ENCODE measurements around the gene CRCP. TPM values are rescaled to one million over a fixed set of nuclear protein-coding genes. Genes with fewer than 3 reads are reported as not detected.

The CRCP gene
- total and polyA plus RNA-seq, 12 donors = 11.3 to 31.1 (median 22.5) TPM

DNA sequence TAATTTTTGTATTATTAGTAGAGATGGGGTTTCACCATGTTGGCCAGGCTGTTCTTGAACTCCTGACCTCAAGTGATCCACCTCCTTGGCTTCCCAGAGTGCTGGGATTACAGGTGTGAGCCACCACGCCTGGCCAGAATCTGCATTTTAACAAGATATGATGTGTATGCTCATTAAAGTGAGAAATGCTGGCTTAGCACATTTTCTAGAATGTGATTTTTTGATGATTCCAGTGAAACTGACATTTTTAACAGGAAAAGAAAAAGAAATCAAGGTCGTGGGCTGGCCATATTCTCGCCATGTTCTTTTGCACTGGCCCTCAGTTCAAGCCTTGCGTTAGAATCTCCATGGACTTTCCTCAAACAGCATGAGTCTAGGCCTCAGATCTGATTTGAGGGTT lies 72.3 kb downstream of the CRCP start:
- DNase-seq = no peak
- TF ChIP-seq, protein P1, sequence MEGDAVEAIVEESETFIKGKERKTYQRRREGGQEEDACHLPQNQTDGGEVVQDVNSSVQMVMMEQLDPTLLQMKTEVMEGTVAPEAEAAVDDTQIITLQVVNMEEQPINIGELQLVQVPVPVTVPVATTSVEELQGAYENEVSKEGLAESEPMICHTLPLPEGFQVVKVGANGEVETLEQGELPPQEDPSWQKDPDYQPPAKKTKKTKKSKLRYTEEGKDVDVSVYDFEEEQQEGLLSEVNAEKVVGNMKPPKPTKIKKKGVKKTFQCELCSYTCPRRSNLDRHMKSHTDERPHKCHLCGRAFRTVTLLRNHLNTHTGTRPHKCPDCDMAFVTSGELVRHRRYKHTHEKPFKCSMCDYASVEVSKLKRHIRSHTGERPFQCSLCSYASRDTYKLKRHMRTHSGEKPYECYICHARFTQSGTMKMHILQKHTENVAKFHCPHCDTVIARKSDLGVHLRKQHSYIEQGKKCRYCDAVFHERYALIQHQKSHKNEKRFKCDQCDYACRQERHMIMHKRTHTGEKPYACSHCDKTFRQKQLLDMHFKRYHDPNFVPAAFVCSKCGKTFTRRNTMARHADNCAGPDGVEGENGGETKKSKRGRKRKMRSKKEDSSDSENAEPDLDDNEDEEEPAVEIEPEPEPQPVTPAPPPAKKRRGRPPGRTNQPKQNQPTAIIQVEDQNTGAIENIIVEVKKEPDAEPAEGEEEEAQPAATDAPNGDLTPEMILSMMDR (IDR thresholded peaks at IDR 0.05) = no peak
- Histone ChIP-seq H3K27me3 (no peaks in the 10 kb centered on the region), H3K9me3 (peaks cover 0 to 5% (median 0%) of the 10 kb centered on the region in 11 donors), H3K4me1 (no peaks in the 10 kb centered on the region), H3K36me3 (no peaks in the 10 kb centered on the region), H3K27ac (no peak overlapping the region), H3K4me3 (no peak overlapping the region)
- no peak for ATAC-seq
- 94% methylated on average over 4 of the region's 4 CpGs for WGBS, 2 donors
- intact Hi-C loops (cut with DNase I) = no loop called here

DNA sequence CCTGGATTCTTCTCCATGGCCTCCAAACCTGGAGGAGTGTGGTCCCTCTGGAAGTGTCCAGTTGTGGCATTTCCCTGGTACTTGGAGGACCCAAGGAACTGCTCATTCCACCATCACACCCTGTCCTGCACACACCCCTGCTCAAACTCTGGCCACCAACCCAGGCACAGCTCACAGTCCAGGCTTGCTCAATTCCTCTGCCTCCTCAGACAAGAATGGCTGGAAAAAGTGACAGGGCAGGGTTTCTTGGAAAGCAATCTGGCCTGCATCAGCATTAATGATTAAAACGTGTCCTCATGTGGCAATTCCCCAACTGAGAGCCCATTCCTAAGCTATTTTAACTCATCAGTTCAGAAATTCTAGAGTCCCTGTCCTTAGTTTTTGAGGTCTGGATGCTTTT lies 73.3 kb downstream of the CRCP start:
- Histone ChIP-seq H3K4me3 (no peak overlapping the region), H3K27me3 (no peaks in the 10 kb centered on the region), H3K4me1 (no peaks in the 10 kb centered on the region), H3K9me3 (peaks cover 0 to 5% (median 0%) of the 10 kb centered on the region in 11 donors), H3K36me3 (no peaks in the 10 kb centered on the region), H3K27ac (no peak overlapping the region)
- TF ChIP-seq, protein P1 (IDR thresholded peaks at IDR 0.05) = no peak
- WGBS, 2 donors = 33 to 34% methylated on average over 1 of the region's 1 CpG
- ATAC-seq = peak in 4 of 8 donors; percentile 42 to 84 (median 78)
- intact Hi-C loops (cut with DNase I) = no loop called here
- DNase-seq = peak in 1 of 2 donors; percentile 25

DNA sequence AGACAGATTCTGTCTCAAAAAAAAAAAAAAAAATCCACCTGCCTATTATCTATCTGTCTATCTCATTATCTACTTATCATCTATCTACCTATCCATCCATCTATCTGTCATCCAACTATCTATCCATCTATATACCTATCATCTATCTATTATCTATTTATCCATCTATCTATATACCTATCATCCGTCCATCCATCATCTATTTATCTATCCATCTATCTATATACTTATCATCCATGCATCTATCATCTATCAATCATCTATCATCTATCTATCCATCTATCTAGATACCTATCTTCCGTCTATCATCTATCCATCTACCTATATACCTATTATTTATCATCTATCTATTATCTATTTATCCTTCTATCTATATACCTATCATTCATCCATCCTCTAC lies 74.0 kb downstream of the CRCP start:
- DNase-seq = no peak
- H3K36me3 ChIP-seq = no peaks in the 10 kb centered on the region
- no peak overlapping the region for H3K27ac ChIP-seq
- intact Hi-C loops (cut with DNase I) = no loop called here
- H3K4me3 ChIP-seq = no peak overlapping the region
- H3K9me3 ChIP-seq = peaks cover 0 to 5% (median 0%) of the 10 kb centered on the region in 11 donors
- ATAC-seq = no peak
- 96 to 97% methylated on average over 2 of the region's 2 CpGs for WGBS, 2 donors
- TF ChIP-seq, protein P1 (IDR thresholded peaks at IDR 0.05) = no peak
- H3K27me3 ChIP-seq = no peaks in the 10 kb centered on the region
- no peaks in the 10 kb centered on the region for H3K4me1 ChIP-seq

DNA sequence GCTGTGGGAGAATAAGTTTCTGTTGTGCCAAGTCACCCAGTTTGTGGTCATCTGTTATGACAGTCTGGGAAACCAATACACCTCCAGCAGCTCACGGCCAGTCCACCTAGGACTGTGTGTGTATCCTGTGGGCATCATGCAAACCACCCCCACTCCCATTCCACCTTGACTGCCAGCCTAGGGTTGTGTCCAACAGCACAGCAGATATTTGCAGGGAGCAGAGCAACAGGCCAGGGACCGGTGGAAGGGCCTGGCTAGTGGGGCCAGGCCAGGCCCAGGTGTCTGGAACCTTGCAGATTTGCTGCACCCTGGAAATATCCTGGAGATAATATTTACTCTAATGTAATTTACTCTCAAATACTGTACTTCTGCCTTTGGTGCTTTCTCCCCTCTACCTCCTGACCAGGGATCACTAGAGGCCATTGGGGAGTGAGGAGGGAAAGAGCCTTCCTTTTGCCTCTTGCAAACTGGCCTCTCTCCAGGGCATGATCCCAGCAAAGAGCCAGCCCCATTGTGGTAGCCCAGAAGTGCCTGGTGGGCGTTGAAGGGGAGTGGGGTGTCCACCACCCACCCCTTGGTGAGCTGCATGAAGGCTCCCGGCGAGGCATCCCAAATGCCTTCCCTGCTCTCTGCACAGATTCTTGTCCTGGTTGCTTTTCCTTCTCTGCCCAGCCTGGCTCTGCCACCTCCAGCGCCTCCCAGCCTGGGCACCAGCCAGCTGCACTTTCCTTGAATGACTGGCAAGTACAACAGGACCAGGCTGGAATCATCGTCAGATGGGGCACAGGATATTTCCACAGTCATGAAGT lies 75.3 kb downstream of the CRCP start:
- intact Hi-C loops (cut with DNase I) = no loop called here
- H3K4me1 ChIP-seq = no peaks in the 10 kb centered on the region
- WGBS, 2 donors = 92% methylated on average over 7 of the region's 7 CpGs
- no peak overlapping the region for H3K27ac ChIP-seq
- DNase-seq (no peak), ATAC-seq (no peak)
- no peak overlapping the region for H3K4me3 ChIP-seq
- no peaks in the 10 kb centered on the region for H3K27me3 ChIP-seq
- peaks cover 0 to 5% (median 0%) of the 10 kb centered on the region in 11 donors for H3K9me3 ChIP-seq
- TF ChIP-seq, protein P1 (IDR thresholded peaks at IDR 0.05) = no peak
- H3K36me3 ChIP-seq = no peaks in the 10 kb centered on the region

Measured in heart right ventricle (tissue), 16 donors.